GM21515 (cell line): Measurements from ENCODE around the gene LAPTM5.

Source experiments
- ATAC-seq: cut with Tn5 transposase; IDR thresholded peaks from one replicate; pipeline ENCODE4 v1.9.1; 2021; ENCODE audit not compliant: unreplicated experiment

LAPTM5 gene

GRCh38 chr1:30732277-30732996 lies 25.1 kb downstream of the LAPTM5 start:
- no peak for ATAC-seq

- ATAC-seq, result no peak
Measured at GRCh38 chr1:30731806-30732276, 25.7 kb downstream of the LAPTM5 start.

DNA sequence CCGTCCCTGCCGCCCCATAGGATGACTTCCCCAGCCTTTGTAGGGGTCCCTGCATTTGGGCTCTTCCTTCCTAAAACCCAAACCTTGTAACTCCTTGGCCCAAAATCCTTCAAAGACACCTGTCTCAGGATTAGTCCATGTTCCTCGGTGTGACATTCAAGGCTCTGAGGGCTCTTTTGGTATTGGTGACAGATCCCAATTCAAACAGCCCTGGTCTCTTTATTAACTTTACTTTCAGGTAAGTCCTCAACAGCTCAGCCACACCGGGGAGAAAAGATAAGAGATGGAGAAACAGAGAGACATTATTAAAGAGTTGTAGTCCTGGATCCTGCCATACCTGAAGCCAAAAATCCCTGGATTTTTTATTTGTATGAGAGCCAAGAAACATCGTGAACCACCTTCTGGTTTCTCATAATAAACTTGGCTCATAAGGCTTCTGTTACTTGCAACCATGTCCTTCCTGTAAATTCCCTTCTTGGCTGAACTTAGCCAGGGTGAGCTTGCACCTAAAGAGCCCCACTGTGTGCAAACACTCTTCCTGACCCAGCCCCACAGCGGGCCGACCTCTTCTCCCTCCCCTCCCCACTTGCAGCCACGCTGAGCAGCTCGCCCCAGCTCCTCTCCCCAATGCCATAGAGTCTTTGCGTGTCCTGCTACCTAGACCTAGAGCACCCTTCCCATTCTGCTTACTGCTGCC lies 26.3 kb downstream of the LAPTM5 start:
- ATAC-seq, result no peak

GRCh38 chr1:30730346-30731108 lies 27.0 kb downstream of the LAPTM5 start:
- ATAC-seq, result no peak

- ATAC-seq, result no peak
Measured at GRCh38 chr1:30729901-30730300, 27.7 kb downstream of the LAPTM5 start.

- ATAC-seq, result no peak
Measured at GRCh38 chr1:30728832-30729638, 28.5 kb downstream of the LAPTM5 start.

DNA sequence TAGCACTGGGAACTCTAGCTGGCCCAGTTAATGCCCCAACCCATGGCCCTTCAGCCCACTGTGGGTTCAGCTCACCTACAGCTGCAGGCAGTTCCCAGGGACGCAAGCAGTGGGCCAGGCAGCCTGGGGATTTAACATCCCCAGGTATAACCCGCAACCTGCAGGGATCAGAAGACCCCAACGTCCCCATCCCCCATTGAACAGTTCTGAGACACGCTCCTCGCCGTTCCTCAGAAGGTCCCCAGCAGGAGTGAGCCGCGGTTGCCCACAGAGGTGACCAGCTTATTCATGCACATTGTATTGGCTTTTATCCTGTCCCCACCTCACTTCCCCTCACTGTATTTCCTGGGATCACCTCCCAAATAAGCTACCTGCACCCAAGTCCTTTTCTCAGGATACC lies 29.2 kb downstream of the LAPTM5 start:
- no peak for ATAC-seq

GRCh38 chr1:30727824-30728223 lies 29.8 kb downstream of the LAPTM5 start:
- ATAC-seq, result no peak

DNA sequence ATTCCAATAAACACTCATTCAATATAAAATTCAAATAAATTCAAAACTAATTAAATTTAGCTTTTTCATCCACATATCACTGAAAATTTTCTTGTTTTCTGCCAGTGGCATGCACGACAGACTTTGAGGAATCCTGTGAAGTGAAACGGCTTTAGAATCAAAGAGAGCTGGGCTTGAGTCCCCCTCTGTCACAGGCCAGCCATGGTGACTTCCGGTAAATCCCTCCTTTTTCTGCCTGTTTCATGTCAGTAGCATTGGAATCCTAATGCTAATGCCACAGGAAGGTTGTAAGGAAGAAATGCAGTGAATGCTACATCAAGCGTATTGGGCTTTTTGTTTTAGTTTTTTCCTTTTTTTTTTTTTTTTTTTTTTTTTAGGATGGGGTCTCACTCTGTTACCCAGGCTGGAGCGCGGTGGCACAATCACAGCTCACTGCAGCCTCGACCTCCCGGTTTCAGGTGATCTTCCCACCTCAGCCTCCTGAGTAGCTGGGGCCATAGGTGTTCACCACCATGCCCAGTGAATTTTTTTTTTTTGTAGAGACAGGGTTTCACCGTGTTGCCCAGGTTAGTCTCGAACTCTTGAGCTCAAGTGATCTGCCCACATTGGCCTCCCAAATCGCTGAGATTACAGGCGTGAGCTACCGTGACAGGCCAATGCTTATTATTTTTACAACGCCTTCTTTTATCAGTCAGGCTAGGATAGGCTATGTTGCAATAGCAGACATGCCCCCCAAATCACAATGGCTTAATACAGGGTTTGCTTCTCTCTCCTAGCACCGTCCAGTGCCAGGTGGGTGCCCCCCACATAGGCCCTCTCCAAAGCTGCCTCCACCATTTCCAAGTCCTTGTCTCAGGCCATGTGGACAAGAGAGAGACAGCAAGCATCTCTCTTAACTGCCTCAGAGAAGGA lies 30.5 kb downstream of the LAPTM5 start:
- ATAC-seq, result no peak

- ATAC-seq, result no peak
Measured at GRCh38 chr1:30726236-30726635, 31.3 kb downstream of the LAPTM5 start.

GRCh38 chr1:30725450-30726095 lies 32.0 kb downstream of the LAPTM5 start:
- no peak for ATAC-seq

DNA sequence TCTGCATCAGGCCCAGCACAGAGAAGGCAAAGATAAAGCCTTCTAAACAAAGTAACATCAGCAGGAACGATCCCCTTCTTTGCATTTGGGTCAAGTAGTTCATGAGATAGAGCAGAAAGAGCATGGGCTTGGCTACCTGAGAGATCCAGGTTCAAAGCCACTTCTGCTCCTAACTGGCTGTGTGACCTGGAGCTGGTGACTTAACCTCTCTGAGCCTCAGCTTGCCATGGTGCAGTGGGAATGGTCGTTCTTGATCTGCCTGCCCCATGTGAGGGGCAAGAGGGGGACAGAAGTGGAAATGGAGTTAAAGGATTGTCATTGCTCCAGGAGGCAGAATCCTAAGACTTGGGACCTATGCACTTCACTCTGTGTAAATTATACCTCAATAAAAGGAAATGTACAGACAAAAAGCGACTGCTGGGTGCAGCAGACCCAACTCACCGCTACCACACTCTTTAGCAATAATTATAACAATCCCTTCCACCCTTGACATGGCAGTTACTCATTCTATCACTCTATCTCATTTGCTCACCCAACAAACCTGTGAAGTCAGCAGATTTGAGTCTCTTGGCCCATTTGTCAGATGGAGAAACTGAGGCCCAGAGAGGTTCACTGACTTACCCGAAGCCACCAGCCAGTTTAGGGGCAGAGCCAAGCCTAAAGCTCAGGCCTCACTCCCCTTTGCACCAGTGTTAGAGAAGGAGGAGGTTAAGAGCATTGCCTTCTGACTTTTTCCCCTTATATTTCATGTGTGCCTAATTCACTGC lies 32.7 kb downstream of the LAPTM5 start:
- ATAC-seq, result no peak

- ATAC-seq, result no peak
Measured at GRCh38 chr1:30724175-30724574, 33.4 kb downstream of the LAPTM5 start.

DNA sequence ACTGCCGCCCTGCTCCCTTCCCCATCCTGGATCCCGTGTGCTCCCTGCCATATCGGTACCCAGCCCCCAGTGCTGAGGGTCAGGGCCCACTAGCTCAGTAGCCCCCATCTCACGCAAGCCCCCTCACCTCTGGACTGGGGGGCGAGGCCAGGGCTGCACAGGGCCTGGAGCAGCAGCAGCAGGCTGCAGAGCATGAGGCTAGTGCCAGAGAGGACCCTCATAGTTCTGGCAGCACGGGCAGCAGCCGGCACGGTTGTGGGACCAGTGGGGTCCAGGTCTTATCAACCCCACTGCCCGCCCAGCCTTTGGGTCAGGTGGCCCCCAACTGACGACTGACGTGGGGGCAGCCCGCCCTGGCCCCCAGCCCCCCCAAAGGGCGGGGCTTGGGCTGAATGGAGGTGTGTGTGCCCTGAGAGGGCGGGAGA lies 34.2 kb downstream of the LAPTM5 start, which contains the start of gene MATN1:
Gene MATN1 (minus strand): TSS at position 255 of the 425 bp plus-strand sequence. CDS start 34 bp downstream, at position 221.
- no peak for ATAC-seq

GRCh38 chr1:30721812-30722537 lies 35.6 kb downstream of the LAPTM5 start:
- ATAC-seq, result no peak

DNA sequence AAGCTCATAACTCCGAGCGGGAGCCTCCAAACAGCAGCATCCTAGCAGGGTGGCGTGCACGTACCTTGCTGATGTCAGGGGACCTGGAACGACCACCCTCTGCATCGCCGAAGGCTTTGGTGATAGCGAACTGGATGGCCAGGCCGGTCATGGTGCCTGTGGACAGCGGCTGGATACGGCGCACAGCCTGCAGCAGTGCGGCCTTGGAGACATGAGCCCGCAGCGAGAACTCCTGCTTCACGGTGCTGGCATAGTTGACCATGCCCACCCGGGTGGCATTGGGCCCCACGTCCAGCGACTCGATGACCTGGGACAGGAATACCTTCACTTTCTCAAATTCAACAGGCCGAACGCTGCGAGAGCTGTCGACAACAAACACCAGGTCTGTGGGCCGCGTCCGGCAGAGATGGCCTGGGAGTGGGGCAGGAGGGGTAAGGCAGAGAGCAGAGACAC lies 36.2 kb downstream of the LAPTM5 start:
- no peak for ATAC-seq
